HCT116 (cell line): Measurements from ENCODE around the gene FHIT.

Experiments used
- POLR2A ChIP-seq: IDR thresholded peaks from 2 replicates; pipeline ENCODE4 v1.7.0; 2011; ENCODE audit warnings: borderline replicate concordance; ENCODE audit not compliant: insufficient read depth, insufficient read length; ENCODE audit errors: extremely low read depth
- ZNF274 ChIP-seq: fragments of 200-500 bp; sonication (Bioruptor generic); IDR thresholded peaks from 2 replicates; pipeline ENCODE4 v1.6.1; 2014; ENCODE audit warnings: mild to moderate bottlenecking, low read depth, low read length, inconsistent platforms

DNA sequence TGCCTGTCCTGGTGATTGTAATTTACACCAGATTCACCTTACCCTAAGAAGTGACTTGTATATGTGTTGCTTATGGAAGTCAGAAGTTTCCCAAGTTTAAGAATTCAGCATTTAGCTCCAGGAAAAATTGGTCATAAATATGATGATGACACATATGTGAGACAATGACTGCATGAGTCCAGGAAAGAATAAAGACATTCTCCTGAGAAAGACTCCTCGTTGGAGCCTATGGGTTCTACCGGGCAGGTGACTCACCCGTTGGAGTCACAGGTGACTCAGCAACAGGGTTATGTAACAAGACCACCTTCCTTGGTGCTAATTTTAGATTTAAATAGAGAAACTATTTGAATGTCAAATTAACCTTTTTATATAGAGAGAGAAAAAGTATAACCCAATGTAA lies 662.4 kb downstream of the FHIT start:
- TF ChIP-seq POLR2A (no peak), ZNF274 (no peak)
